GM18951 (cell line): ENCODE measurements around the gene SPEF2.
"Not testable (repeated sequence)": the region's sequence is repeated elsewhere in the genome, so short reads cannot be mapped to it uniquely, and the experiment has no call there.

Experiments
- POLR2A ChIP-seq: IDR thresholded peaks from 4 replicates; pipeline ENCODE4 v1.6.1; 2011; ENCODE audit warnings: mild to moderate bottlenecking; ENCODE audit not compliant: insufficient read length, insufficient read depth; ENCODE audit errors: extremely low read depth
- in situ Hi-C: fragments of 300-500 bp; cut with MboI; formaldehyde crosslinking; loops from one replicate; pipeline ENCODE4 v1.12.0; 2022; ENCODE audit warnings: low sequenced_read_pairs, mixed read lengths, inconsistent platforms; ENCODE audit not compliant: unreplicated experiment

Gene SPEF2

DNA sequence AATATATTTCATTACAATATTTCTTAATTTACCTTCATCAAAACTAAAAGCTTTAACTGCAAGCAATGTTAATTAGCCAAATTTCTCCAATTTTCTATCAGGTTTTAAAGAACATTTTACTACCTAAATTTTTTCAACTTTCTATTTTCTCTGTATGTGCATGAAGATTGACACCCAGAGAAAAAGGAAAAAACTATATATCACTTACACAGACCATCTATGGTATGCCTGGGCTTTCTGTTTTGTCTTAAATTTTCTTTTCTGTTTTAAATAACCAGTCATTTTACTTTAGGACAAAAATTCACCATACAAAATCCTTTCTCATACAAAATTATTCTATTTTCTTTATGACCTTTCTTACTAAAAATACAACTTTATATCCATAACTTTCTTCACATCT, 225.2 kb downstream of the SPEF2 start:
- TF ChIP-seq POLR2A, result no peak
- in situ Hi-C loops, result no loop called here

DNA sequence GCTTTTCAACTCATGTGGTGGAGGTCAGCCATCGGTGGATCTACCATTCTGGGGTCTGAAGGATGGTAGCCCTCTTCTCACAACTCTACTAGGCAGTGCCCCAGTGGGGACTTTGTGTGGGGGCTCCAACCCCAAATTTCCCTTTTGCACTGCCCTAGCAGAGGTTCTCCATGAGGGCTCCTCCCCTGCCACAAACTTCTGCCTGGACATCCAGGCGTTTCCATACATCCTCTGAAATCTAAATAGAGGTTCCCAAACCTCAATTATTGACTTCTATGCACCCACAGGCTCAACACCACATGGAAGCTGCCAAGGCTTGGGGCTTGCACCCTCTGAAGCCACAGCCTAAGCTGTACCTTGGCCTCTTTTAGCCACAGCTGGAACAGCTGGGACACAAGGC, 227.8 kb downstream of the SPEF2 start:
- in situ Hi-C loops, result not testable (repeated sequence)

DNA sequence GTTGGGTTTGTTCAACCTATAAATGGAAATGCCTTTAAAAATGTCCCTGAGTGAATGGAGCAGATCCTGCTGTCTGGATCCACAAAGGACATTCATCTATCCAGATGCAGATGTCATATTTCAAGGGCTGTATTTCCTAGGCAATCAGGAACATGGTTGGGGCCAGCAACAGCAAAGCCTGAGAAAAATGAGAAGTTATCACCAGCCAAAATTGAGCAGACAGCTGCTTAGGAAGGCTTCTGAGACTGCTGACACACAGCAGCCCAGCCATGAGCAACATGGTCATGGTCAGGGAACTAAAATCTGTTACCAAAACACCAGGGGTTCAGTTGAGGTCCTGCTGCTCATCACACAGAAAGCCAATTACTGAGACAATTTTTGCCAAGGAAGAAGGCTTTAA, 229.8 kb downstream of the SPEF2 start:
- in situ Hi-C loops, result no loop called here

DNA sequence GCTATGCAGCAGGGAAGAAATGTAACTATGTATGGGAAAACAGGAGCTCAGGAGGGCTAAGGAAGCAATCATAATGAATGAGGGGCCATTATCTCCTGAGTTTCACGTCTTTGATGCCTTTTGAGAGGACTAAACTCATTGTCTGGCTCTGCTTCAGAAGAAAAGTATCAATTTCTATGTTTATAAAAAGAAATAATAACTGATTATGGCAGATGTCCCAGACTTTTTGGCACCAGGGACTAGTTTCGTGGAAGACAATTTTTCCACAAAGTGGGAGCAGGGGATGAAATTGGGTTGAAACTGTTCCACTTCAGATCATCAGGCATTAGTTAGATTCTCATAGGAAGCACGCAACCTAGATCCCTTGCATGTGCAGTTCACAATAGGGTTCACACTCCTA, 230.3 kb downstream of the SPEF2 start:
- in situ Hi-C loops, result no loop called here
- no peak for TF ChIP-seq POLR2A

More for the DNA sequence above, 229.8 kb downstream of the SPEF2 start:
- no peak for TF ChIP-seq POLR2A

DNA sequence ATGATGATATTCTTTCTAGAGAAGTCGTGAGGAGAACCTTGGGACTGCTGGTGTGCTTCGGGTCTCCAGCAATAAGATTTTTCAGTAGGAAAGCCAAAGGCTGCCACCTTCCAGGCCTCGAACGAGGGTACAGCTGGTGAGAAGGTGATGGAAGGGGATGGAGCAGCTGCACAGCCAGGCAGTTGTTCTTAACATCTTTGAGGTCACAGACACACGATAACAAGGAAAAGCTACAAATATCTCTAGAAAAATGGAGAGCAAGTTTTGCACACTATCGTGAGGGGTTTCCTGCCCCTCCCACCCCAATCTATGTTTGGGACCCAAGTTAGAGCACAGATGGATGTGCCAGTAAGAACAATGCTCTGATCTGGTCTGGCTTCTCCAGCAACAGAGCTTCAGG, 232.2 kb downstream of the SPEF2 start:
- TF ChIP-seq POLR2A, result no peak
- in situ Hi-C loops, result no loop called here

DNA sequence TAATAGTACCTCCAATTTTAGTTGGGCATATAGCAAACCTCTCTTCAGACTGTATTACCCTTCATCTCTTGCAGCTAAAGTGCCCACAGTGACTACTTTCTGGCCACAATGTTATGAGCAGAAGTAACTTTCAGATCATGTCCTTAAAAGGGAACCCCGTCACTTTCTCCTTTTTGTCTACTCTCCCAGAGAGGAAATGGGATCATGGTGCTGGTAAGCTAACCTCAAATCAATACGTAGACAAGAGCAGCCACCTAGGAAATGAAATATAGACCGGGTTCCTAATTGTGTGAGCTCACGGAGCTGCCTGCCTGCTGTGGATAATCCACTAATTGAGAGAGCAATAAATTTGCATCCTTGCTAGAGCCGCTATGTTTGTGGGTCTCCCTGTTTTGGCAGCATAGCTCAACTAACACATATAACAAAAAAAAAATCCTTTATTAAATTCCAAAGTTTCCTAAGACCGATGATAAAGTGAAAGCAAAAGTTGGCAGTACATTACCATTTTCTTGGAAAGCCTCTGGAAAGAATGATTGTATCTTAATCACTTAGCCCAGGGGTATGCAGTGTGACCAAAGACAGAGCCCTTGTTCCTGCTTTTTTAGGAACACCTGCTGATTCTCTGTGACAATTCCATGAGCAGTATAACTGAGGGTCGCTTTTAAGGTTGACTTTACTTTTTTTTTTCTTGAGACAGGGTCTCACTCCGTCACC, 233.5 kb downstream of the SPEF2 start:
- no peak for TF ChIP-seq POLR2A
- in situ Hi-C loops, result no loop called here

DNA sequence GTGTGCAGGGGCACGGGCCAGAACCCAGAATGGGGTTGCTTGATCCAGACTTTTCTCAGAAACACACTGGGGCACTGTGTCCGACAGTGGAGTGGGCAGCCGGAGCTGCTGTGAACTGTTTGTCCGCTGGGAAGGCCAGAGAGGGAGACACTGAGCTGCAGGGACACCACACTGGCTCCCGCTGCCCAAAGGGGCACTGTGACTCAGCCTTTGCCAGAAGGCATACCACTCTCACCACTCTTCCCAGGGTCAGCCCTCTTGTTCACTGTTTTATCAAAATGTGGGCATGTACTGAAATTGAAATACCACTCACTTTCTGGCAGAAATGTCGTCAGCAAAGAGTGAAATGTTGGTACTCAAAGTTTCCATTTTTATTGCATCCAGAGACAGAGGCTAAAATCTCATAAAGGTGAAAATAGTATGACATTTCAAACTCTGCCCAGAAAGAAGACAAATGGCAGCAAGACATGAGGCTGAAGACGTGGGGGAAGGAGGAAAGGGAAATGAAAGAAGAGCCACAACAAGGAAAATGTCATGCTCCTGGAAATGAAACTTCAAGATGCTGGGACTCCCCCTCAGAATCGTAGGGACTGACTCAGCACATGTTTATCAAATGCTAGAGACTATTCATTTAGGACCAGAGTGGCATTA, 234.5 kb downstream of the SPEF2 start:
- no peak for TF ChIP-seq POLR2A
- in situ Hi-C loops, result no loop called here

DNA sequence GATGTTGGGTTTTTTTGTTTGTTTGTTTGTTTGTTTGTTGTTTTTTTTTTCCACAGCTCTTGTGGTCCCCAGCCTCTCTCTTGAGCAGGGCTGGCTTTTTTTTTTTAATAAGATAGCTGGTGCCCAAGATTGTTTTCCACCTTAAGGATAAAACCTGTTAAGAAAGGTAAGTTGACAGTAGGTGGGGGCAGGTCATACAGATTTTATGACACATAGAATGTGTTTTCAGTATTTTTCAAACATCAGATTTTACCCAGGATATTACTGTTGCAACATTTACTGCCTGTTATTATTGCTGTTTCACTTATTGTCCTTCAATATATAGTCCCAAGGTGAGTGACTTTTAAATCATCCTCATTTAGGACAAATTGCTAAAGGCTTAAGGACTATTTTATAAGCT, 235.1 kb downstream of the SPEF2 start:
- no peak for TF ChIP-seq POLR2A
- in situ Hi-C loops, result no loop called here

DNA sequence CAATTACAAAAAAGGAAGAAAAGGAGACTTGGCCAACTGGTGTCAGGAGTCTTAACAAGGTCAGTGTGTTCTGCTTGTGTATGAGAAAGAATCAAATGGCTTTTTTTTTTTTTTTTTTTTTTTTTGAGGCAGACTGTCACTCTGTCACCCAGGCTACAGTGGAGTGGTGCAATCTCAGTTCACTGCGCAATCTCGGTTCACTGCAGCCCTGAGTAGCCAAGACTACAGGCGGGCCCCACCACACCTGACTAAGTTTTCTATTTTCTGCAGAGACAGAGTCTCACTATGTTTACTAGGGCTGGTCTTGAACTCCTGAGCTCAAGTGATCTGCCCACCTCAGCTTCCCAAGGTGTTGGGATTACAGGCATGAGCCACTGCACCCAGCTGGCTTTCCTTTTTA, 236.0 kb downstream of the SPEF2 start:
- in situ Hi-C loops, result no loop called here
- no peak for TF ChIP-seq POLR2A

DNA sequence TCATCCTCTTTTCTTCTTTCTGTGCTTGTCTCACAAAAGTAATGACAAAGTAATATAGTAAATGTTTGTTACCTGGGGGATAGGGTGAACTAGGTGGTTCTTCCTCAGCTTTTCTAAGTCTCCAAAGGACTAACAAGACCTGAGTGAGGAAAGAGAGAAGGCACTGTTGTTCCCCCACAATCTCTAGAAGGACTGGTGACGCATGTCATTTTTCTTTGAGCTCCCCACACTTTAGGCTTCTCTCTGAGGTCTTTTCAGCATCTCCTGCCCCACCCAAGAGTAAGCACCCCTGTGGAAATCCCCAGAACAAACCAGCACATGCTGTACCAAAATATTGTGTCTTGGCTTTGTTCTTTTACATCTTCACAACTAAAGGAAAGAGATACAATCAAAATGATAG, 236.6 kb downstream of the SPEF2 start:
- TF ChIP-seq POLR2A, result no peak
- in situ Hi-C loops, result no loop called here

DNA sequence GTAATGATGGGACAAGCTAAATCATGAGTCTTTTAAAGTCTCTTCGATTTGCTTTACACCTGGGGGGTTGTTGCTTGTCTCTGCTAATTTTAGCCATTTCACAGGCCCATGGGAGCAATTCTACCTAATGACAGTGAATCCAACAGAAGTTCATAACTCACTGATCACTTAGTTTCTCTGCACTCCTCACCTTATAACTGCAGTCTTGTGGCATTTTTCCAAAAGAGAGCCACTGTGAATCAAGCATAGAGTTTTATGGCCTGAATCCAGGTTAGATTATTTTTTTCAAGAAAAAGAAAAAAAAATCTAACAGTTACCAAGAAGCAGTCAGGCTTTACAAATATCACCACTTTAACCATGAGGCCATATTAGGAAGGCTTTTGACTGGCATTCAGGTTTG, 237.5 kb downstream of the SPEF2 start:
- in situ Hi-C loops, result no loop called here
- no peak for TF ChIP-seq POLR2A

DNA sequence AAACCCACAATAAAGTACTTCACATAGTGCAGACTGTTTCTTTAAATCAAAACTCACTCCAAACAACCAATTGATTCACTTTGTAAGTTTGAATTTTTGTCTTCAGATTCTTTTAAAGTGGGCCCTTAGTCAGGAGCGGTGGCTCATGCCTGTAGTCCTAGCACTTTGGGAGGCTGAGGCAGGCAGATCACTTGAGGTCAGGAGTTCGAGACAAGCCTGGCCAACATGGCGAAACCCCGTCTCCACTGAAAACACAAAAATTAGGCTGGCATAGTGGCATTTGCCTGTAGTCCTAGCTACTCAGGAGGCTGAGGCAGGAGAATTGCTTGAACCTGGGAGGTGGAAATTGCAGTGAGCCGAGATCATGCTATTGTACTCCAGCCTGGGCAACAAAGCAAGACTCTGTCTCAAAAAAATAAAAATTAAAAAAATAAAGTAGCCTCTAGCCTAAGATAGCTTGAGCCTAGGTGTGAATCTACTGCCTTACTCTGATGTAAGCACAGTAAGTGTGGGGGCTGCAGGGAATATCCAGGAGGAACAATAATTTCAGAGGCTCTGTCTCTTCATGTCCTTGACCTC, 238.6 kb downstream of the SPEF2 start:
- in situ Hi-C loops, result not testable (repeated sequence)

DNA sequence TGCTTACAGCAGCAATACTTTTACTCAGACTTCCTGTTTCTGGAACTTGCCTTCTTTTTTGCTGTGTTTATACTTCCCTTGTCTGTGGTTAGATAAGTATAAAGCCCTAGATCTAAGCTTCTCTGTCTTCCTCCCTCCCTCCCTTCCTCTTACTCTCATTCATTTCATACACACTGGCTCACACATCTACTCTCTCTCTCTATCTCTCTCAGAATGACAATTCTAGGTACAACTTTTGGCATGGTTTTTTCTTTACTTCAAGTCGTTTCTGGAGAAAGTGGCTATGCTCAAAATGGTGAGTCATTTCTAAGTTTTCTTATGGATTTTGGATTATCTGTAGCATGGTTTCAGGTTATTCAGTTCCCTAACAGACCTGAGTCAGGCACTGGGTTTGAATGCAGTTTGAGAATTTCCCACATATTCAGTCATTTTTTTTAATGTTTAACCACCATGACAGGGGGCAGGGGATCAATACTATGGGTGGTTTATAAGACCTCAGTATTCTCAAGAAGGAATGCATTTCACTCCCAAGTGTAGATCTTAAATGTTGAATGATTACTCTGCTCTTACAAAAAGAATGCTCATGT, 239.2 kb downstream of the SPEF2 start, which contains the start of gene IL7R:
Gene IL7R (plus strand): TSS at position 127 of the 587 bp plus-strand sequence. CDS start 87 bp downstream, at position 214.
- in situ Hi-C loops, result no loop called here
- TF ChIP-seq POLR2A, result no peak

DNA sequence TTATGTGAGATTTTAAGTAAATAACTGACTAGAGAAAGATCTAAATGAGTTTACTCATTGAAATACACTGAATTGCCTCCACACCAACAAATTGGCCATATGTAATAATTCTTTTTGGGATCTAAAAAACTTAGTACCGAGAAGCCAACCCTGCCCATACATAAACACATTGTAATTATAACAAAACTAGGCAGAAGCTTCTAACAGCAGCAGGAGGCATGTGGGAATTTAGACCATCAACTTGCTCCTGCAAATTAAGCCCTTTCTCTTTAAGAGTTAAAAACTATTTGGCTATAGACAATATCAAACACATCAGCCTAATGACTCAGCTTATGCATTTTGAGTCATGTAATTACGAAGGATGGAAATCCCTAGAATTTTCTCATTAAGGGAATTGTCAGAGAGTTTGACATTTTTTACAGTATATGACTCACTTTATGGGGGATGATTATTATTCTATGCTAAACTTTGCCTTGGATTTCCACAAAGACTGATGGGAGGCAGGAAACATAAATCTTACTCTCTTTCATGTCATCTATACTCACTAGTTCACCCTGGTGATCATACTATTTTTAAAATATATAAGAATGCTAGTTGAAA, 240.0 kb downstream of the SPEF2 start:
- in situ Hi-C loops, result no loop called here
- no peak for TF ChIP-seq POLR2A
